CD4-positive, alpha-beta T cell treated with Interleukin-4 for 1 hour (primary cell): ENCODE results near the gene ELP5.

Source experiments
- DNase-seq, 2 donors: peaks; one replicate each; pipeline ENCODE4 v3.0.0-alpha.2; 2020 to 2022

Gene ELP5

GRCh38 chr17:7289256-7290032, 37.4 kb downstream of the ELP5 start:
- DNase-seq, result no peak

GRCh38 chr17:7290166-7290565, 38.2 kb downstream of the ELP5 start:
- DNase-seq, result no peak

GRCh38 chr17:7290685-7291084, 38.7 kb downstream of the ELP5 start:
- no peak for DNase-seq

DNA sequence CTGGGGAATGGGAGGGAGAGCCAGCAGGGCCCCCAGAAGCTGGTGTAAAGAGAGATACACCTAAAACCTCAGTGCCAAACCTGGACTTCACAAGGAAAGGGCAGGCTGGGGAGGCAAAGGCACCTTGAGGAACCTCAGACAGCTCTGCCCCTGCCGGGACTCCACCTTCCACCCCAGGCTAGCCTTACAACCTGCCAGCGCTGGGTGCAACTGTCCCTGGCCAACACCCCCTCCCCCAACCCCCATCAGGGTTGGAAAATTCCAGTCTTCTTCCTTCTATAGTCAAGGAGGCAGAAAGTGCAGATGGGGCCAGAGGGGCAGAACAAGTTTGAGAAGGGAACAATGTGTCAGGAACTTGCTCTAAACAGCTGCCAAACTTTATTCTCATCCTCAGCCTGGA, 40.2 kb downstream of the ELP5 start:
- DNase-seq, result no peak

- no peak for DNase-seq
Measured at GRCh38 chr17:7292729-7293128, 40.7 kb downstream of the ELP5 start.

GRCh38 chr17:7293159-7293558, 41.1 kb downstream of the ELP5 start:
- DNase-seq, result no peak

- DNase-seq, result no peak
Measured at GRCh38 chr17:7293816-7294613, 42.0 kb downstream of the ELP5 start.

GRCh38 chr17:7294614-7295153, 42.7 kb downstream of the ELP5 start, which contains the start of gene YBX2:
Gene YBX2, minus strand, starts transcription at chr17:7294639. Its CDS starts 139 bp downstream, at chr17:7294500.
- peak; percentile 85 for DNase-seq

- no peak for DNase-seq
Measured at GRCh38 chr17:7295230-7296180, 43.5 kb downstream of the ELP5 start.

DNA sequence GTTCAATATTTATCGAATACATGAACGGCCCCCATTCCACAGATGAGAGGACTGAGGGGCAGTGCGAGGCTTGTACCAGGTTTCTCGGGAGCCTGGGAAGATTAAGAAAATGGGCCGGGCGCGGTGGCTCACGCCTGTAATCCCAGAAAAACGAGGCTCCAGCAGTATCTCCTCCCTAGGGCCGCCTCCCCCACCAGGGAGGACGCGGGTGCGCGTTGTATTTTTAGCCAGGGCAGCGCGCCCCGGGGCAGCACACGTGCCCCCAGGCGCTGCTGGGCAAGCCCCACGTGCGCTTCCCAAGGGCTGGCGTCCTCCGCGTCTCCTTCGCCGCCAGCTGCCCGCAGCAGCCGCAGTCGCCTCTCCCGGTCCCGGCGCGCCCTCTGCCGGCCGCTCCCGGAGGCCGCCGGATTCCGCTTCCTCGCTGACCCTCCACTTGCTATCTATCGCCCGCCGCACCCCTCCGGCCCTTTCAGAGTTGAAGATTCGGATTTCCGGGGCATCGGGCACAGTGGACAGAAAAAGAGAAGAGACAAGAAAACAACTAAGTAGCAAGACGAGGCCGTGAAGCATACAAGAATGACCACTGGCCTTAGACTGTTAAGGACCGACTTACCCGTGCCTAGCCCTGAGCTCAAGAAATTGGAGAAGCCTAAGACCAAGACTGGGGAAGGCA, 44.3 kb downstream of the ELP5 start:
- DNase-seq, result peak; percentile 70 to 71

GRCh38 chr17:7304179-7304578, 52.2 kb downstream of the ELP5 start:
- DNase-seq, result no peak

GRCh38 chr17:7306911-7307685, 55.1 kb downstream of the ELP5 start, which contains the start of gene EIF5A:
Gene EIF5A, plus strand, starts transcription at chr17:7307628. Its CDS starts 2,008 bp downstream, at chr17:7309636.
- DNase-seq, result peak; percentile 100

DNA sequence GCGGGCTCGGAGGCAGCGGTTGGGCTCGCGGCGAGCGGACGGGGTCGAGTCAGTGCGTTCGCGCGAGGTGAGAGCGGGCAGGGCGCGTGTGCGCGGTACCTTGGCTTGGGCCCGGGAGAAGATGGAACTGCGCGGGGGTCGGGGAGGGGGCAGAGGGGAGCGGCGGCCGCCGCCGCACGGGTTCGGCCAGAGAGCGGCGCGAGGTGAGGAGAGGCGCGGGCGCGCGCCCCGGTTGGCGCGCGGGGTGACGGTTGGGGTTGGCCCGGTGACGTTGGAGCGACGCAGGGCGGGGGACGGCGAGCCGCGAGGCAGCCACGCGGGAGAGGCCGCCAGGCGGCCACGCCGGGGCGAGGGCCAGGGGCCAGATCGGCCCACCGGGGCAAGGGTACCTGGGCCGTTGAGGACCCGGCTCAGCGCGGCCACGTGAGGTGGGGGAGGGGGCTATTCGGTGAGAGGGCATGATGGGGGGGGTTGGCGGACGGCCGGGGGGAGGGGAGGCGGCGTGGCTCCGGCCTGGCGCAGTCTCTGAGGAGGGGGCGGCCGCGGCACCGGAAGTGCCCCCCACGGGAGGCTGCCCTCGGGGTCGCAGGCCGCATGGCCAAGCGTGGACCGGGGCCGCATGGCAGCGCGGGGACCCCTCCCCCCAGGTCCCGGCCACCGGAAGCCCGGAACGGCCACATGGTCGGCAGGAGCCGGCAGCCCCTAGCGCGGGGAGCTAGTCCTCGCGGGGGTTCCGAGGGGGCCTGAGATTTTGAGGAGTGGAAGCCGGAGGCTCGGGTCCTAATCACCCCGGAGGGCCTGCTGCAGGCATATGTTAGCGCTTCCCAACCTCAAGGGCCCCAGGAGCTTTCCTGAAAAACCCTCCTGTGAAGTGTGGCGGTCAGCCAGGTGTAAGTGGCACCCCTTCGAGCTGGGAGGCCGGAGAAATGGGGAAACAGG, 55.9 kb downstream of the ELP5 start:
- DNase-seq, result peak in 1 of 2 donors; percentile 63

GRCh38 chr17:7308625-7309433, 56.8 kb downstream of the ELP5 start:
- DNase-seq, result peak; percentile 94 to 96
